GM12892 (cell line): ENCODE results near the gene GMFB.
"Not testable (repeated sequence)": the region's sequence is repeated elsewhere in the genome, so short reads cannot be mapped to it uniquely, and the experiment has no call there.

ENCODE experiments used
- DNase-seq: peaks from one replicate; pipeline ENCODE4 v3.0.0; 2011; ENCODE audit not compliant: insufficient read length
- FAIRE-seq: peaks from 2 replicates; lab custom pipeline; 2011; peaks lifted over from hg19 to GRCh38; lab: Jason Lieb, UNC
- POLR2A ChIP-seq: IDR thresholded peaks from 2 replicates; pipeline ENCODE4 v1.6.1; 2011; ENCODE audit warnings: low read depth, low read length, control low read depth
- POLR2AphosphoS5 ChIP-seq: IDR thresholded peaks from 2 replicates; pipeline ENCODE4 v1.6.1; 2011; ENCODE audit warnings: low read depth, low read length, control low read depth
- TAF1 ChIP-seq: IDR thresholded peaks from 2 replicates; pipeline ENCODE4 v1.6.1; 2011; ENCODE audit warnings: low read depth, mild to moderate bottlenecking, control low read depth, low read length, borderline replicate concordance

Gene GMFB

DNA sequence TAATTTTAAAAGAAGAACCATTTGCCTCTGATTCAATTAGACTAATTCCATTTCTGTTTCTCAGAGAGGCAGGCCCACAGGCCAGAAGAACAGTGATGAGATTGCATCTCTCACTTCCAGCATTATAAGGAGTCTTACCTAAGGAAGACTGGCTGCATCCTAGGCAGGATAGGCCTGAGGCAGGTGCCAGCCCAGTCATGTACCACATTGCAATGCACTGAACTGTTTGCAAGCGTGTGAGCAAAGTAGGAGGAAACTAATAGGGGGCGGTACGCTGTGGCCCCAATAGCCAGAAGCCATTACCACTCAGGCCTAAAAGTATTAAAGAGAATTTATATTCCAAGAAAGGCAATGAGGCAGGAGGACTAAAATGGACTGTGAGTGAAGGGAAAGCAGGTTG is 35.5 kb downstream of the GMFB start:
- FAIRE-seq (no peak), DNase-seq (no peak)
- TF ChIP-seq TAF1 (no peak), POLR2AphosphoS5 (no peak), POLR2A (no peak)

DNA sequence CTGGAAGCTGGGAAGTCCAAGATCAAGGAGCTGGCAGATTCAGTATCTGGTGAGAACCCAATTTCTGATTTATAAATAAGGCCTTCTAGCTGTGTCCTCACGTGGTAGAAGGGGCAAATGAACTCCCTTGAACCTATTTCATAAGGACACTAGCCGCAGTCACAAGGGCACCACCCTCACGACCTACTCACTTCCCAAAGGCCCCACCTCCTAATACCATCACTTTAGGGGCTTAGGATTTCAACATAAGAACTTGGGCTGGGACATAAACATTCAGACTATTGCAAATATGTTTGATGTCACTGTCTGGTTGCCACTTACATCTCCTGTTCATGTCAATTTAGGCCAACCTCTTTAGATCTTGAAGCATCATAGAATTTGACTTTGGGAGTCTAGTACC is 36.8 kb downstream of the GMFB start:
- DNase-seq (no peak), FAIRE-seq (no peak)
- TF ChIP-seq POLR2A (no peak), TAF1 (no peak), POLR2AphosphoS5 (no peak)

GRCh38 chr14:54451121-54451601 is 37.6 kb downstream of the GMFB start:
- FAIRE-seq, result peak; percentile 48
- no peak for DNase-seq
- no peak for TF ChIP-seq TAF1
- TF ChIP-seq POLR2AphosphoS5, result no peak

GRCh38 chr14:54450535-54450934 is 38.2 kb downstream of the GMFB start:
- DNase-seq (peak; percentile 16), FAIRE-seq (peak; percentile 74)
- TF ChIP-seq POLR2AphosphoS5, result no peak
- TF ChIP-seq POLR2A, result no peak
- no peak for TF ChIP-seq TAF1

- TF ChIP-seq POLR2AphosphoS5 (no peak), POLR2A (no peak), TAF1 (no peak)
- DNase-seq, result no peak
Measured at GRCh38 chr14:54447231-54447692, 41.5 kb downstream of the GMFB start.

GRCh38 chr14:54446161-54446693 is 42.6 kb downstream of the GMFB start:
- DNase-seq (no peak), FAIRE-seq (no peak)
- TF ChIP-seq POLR2AphosphoS5 (no peak), POLR2A (no peak), TAF1 (no peak)

More at GRCh38 chr14:54447231-54447692, 41.5 kb downstream of the GMFB start:
- no peak for FAIRE-seq

GRCh38 chr14:54444681-54445080 is 44.1 kb downstream of the GMFB start:
- TF ChIP-seq TAF1, result no peak
- TF ChIP-seq POLR2A, result no peak
- TF ChIP-seq POLR2AphosphoS5, result no peak
- FAIRE-seq, result no peak
- no peak for DNase-seq

- no peak for FAIRE-seq
- TF ChIP-seq POLR2AphosphoS5, result no peak
- no peak for TF ChIP-seq TAF1
- TF ChIP-seq POLR2A, result no peak
- DNase-seq, result no peak
Measured at GRCh38 chr14:54443981-54444380, 44.8 kb downstream of the GMFB start.

DNA sequence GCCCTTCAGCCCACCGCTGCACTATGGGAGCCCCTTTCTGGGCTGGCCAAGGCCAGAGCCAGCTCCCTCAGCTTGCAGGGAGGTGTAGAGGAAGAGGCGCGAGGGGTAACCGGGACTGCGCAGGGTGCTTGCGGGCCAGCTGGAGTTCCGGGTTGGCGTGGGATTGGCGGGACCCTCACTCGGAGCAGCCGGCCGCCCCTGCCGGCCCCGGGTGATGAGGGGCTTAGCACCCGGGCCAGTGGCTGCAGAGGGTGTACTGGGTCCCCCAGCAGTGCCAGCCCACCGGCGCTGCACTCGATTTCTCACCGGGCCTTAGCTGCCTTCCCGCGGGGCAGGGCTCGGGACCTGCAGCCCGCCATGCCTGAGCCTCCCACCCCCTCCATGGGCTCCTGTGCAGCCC is 45.8 kb downstream of the GMFB start:
- not testable (repeated sequence) for DNase-seq, FAIRE-seq

DNA sequence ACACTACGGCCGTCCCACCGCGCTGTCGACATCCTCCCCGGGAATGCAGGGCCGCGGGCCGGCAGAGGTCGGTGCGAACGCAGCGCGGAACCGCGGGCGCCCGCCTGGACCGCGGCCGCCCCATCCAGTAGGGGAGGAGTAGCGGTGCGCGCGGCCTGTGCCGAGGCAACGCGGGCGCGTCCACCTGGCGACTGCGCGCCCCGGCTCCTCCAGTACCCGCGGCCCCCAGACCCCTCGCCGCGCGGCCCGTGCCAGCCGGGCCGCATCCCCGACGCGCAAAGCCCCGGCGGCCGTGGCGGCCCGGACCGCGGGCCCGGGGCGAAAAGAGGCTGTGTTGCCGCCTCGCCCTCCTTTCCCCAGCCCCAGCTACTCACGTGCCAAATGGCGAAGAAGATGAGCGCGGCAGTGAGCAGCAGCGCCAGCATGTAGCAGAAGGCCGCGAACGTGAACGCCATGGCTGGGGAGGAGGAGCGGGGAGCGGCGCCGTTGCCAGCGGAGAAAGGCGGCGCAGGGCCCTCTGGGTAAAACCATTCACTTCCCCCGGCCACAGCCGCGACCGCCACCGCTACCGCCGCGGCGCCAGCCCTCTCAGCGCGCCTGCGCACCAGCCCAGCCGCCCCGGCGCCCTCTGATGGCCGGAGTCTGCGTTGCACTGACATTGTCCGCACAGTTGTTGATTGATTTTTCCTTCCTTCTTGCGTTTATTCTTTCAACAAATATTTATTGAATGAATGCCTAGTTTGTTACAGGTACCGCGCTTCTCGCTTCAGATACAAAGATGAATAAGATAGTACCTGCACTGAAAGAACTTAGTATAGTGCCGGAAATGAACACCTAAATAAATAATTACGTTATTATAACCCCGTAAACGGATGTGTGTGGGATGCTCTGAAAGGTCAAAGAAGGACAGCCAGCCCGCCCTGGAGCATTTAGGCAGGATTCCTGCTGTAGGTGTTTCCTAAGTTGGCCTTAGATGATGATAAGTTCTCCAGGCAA is 47.6 kb downstream of the GMFB start, which contains the start of gene CNIH1:
Gene CNIH1 (minus strand): TSS at position 502 of the 996 bp plus-strand sequence. CDS start 47 bp downstream, at position 455.
- FAIRE-seq (peak; percentile 91), DNase-seq (peak; percentile 87)
- TF ChIP-seq TAF1, result 0 out of 2 replicates have a peak, but pooled peaks have one; percentile 9
- peak; percentile 74; the same call in 1 of the 2 replicates for TF ChIP-seq POLR2A
- TF ChIP-seq POLR2AphosphoS5, result peak; percentile 73

DNA sequence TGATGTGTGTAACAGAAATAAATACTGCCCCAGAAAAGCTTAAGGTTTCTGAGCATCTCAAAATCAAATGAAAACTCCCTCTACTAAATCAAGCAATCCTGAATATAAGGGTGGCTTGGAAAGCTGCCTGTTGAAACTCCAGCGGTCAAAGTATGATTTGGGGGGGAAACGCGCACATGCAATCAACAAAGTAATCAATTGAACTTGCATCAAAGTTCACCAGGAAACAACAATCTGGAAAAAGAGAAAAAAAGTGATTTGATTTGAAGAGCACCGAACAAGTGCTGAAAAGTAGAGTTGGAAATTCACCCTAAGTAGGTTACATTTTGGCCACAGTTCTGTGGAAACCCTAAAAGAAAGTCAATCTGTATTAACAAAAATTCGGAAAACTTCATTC is 48.3 kb downstream of the GMFB start:
- TF ChIP-seq POLR2AphosphoS5, result no peak
- no peak for TF ChIP-seq TAF1
- no peak for TF ChIP-seq POLR2A
- FAIRE-seq, result no peak
- DNase-seq, result no peak

DNA sequence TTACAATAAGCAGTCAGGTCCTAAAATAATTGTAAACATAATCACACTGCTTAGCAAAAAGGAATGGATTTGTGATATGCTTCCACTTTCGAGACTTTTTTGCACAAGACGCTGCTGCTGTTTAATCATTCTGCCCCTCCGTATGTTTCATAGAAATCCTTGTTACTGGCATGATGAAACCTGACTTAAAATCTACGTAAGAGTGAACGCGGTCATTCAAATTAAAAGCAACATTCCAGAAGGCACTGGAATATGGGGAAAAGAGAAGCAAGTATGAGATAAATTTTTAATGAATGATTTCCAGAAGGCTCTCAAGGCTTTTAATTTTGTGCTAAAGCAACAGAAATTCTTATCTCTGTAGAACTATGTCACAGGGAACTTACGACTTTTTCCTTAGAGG is 48.7 kb downstream of the GMFB start:
- DNase-seq (no peak), FAIRE-seq (no peak)

DNA sequence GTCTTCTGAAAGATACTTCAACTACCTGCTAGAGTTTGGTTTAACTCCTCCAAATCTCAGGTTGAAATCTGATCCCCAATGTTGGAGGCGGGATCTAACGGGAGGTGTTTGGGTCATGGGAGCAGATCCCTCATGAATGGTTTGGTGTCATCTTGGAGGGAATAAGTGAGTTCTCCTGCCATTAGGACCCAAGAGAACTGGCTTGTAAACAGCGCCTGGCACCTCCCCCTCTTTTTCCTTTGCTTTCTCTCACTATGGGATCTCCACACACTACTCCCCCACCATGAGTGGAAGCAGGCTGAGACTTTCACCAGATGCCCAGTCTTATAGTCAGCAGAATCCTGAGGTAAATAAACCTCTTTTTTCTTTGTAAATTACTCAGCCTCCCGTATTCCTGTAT is 50.1 kb downstream of the GMFB start:
- DNase-seq (no peak), FAIRE-seq (no peak)
- TF ChIP-seq TAF1 (no peak), POLR2A (no peak), POLR2AphosphoS5 (no peak)

More for the DNA sequence above, 48.7 kb downstream of the GMFB start:
- TF ChIP-seq TAF1, result no peak
- TF ChIP-seq POLR2AphosphoS5, result no peak
- TF ChIP-seq POLR2A, result no peak

GRCh38 chr14:54437954-54438353 is 50.8 kb downstream of the GMFB start:
- FAIRE-seq, result not testable (repeated sequence)

More at GRCh38 chr14:54437954-54438353, 50.8 kb downstream of the GMFB start:
- DNase-seq, result not testable (repeated sequence)
